K562 (cell line): ENCODE measurements around the gene EEF1A1. TPM values are rescaled to one million over a fixed set of nuclear protein-coding genes. Genes with fewer than 3 reads are reported as not detected.
"Not testable (repeated sequence)": the region's sequence is repeated elsewhere in the genome, so short reads cannot be mapped to it uniquely, and the experiment has no call there.

Experiments used
- ATAC-seq: fragments of 200-7000 bp; cut with Tn5 transposase; 3 replicates; pipeline ENCODE4 v1.9.1; 2020; ENCODE audit warnings: moderate library complexity
- BruUV-seq: library from RNA; stranded (reverse); fragments of 400-500 nt; replicated peaks from 2 replicates; lab custom pipeline; 2021; lab: Mats Ljungman, UMichigan
- CTCF ChIA-PET: fragments of 300-600 bp; formaldehyde crosslinking; extraction: SDS; loops from one replicate; lab custom pipeline; 2021; ENCODE audit warnings: low intra/inter-chr PET ratio; lab: Yijun Ruan, JAX
- POLR2A ChIA-PET: fragments of 300-600, 350-650 bp; sonication (Branson Sonifier 250); formaldehyde crosslinking; extraction: SDS; loops from one replicate; lab custom pipeline; 2021; ENCODE audit warnings: antibody characterized with exemption, inconsistent platforms; lab: Yijun Ruan, JAX
- DNase-seq, 4 experiments: peaks; one replicate each; pipeline versions ENCODE4 v3.0.0 to v3.0.0-alpha.2; 2011 to 2018; ENCODE audit warnings: low spot score in 3 of 4, mixed read lengths in 3 of 4; ENCODE audit errors: extremely low read depth in 1 of 4
- FAIRE-seq: peaks from 2 replicates; lab custom pipeline; 2011; peaks lifted over from hg19 to GRCh38; lab: Jason Lieb, UNC
- H2AFZ ChIP-seq: 2 replicates; pipeline ENCODE4 v1.6.0; 2011; ENCODE audit warnings: low read depth, low read length, control low read depth, inconsistent platforms
- H3K27ac ChIP-seq: fragments of 200-600 bp; 3 replicates; pipeline ENCODE4 v1.8.0; 2011; ENCODE audit warnings: low read depth, mild to moderate bottlenecking, control low read depth, inconsistent platforms, low read length, moderate library complexity, mixed read lengths; ENCODE audit errors: extremely low read depth
- H3K27me3 ChIP-seq, 2 experiments: fragments of 300-600 bp in 1 of 2; 2 replicates in 1 of 2; 3 replicates in 1 of 2; pipeline versions ENCODE4 v1.6.0 to v1.8.0; 2011; ENCODE audit warnings: inconsistent platforms in 2 of 2, low read length in 2 of 2, mild to moderate bottlenecking in 1 of 2, mixed read lengths in 1 of 2, moderate library complexity in 1 of 2; ENCODE audit not compliant: control insufficient read depth in 2 of 2, insufficient read depth in 2 of 2
- H3K36me3 ChIP-seq: fragments of 300-600 bp; 3 replicates; pipeline ENCODE4 v1.8.0; 2011; ENCODE audit warnings: mild to moderate bottlenecking, low read length, inconsistent platforms; ENCODE audit not compliant: control insufficient read depth, insufficient read depth
- H3K4me1 ChIP-seq, 2 experiments: fragments of 200-600 bp in 1 of 2; replicated peaks in 1 of 2; 2 replicates in 1 of 2; 3 replicates in 1 of 2; pipeline versions ENCODE4 v1.5.1 to v1.8.0; 2011; ENCODE audit warnings: inconsistent platforms in 2 of 2, low read length in 2 of 2, mild to moderate bottlenecking in 1 of 2, mixed read lengths in 1 of 2, moderate library complexity in 1 of 2; ENCODE audit not compliant: control insufficient read depth in 2 of 2, insufficient read depth in 2 of 2
- H3K4me2 ChIP-seq: 2 replicates; pipeline ENCODE4 v1.6.1; 2011; ENCODE audit warnings: low read length, control low read depth, inconsistent platforms, mixed read lengths; ENCODE audit not compliant: insufficient read depth
- H3K4me3 ChIP-seq: fragments of 200-600 bp; sonication (generic), shearing (Covaris generic); 2 replicates; pipeline ENCODE4 v1.5.1; 2016; ENCODE audit warnings: control low read depth, inconsistent platforms
- H3K79me2 ChIP-seq: fragments of 200-600 bp; 3 replicates; pipeline ENCODE4 v1.8.0; 2011; ENCODE audit warnings: low read length, inconsistent platforms; ENCODE audit not compliant: control insufficient read depth, insufficient read depth
- H3K9ac ChIP-seq, 2 experiments: 2 replicates each; pipeline versions ENCODE4 v1.6.0 to v1.6.1; 2011; ENCODE audit warnings: low read depth in 2 of 2, low read length in 2 of 2, control low read depth in 1 of 2, inconsistent platforms in 1 of 2, mild to moderate bottlenecking in 1 of 2, mixed read lengths in 1 of 2; ENCODE audit not compliant: insufficient read depth in 1 of 2
- H3K9me1 ChIP-seq: one replicate; pipeline ENCODE4 v1.6.0; 2011; ENCODE audit warnings: inconsistent platforms, mild to moderate bottlenecking, low read length, moderate library complexity; ENCODE audit not compliant: control insufficient read depth, insufficient read depth
- H3K9me3 ChIP-seq: replicated peaks from 2 replicates; pipeline ENCODE4 v1.5.1; 2011; ENCODE audit warnings: low read depth, low read length, inconsistent platforms; ENCODE audit not compliant: control insufficient read depth, insufficient read depth
- H4K20me1 ChIP-seq: replicated peaks from 2 replicates; pipeline ENCODE4 v1.6.1; 2011; ENCODE audit warnings: low read length, inconsistent platforms, mixed read lengths; ENCODE audit not compliant: control insufficient read depth, insufficient read depth
- HINFP ChIP-seq: fragments of 450-650 bp; conservative IDR thresholded peaks from 2 replicates; pipeline ENCODE4 v1.6.1; 2016; ENCODE audit warnings: missing genetic modification characterization, low read depth, mild to moderate bottlenecking, control low read depth, missing compliant biosample characterization
- ZBTB33 ChIP-seq: sonication (generic); formaldehyde crosslinking; IDR thresholded peaks from 2 replicates; pipeline ENCODE4 v1.8.1; 2023; ENCODE audit warnings: mild to moderate bottlenecking, missing genetic modification reagents
- WGBS: fragments of 100-300 bp; shearing (Covaris generic); methylation state at CpG from one replicate; pipeline ENCODE4 v1.1.6; 2016; ENCODE audit warnings: low coverage, mixed read lengths; ENCODE audit not compliant: insufficient coverage; ENCODE audit errors: missing lambda C conversion rate; 5-methylcytosine and 5-hydroxymethylcytosine counted together
- in situ Hi-C: fragments of 300-500 bp; cut with MboI; formaldehyde crosslinking; loops from 4 replicates; pipeline ENCODE4 v1.15.0; 2018; ENCODE audit warnings: inconsistent platforms, mixed read lengths
- intact Hi-C: fragments of 100-400 bp; cut with micrococcal nuclease; formaldehyde crosslinking; loops from 2 replicates; pipeline ENCODE4 v1.14.2; 2022
- polyA plus RNA-seq, 8 experiments: library from polyadenylated mRNA; depleted of rRNA in 4 of 8; stranded (reverse) in 5 of 8; unstranded in 3 of 8; fragments of >200 nt; fragmentation: Nextera tagmentation in 2 of 8; fragmentation: Illumina TruSeq in 1 of 8; extraction: Ambion mirVana in 2 of 8; extraction: Trizol in 1 of 8; gene quantifications; 2 replicates each; pipeline versions ENCODE4 v1.2.1 to v1.2.3, GENCODE V29; 2011 to 2014; ENCODE audit warnings: inconsistent platforms in 1 of 8, missing spikeins in 1 of 8
- total RNA-seq, 7 experiments: library from RNA; depleted of rRNA in 6 of 7; stranded (reverse); fragments of >200 nt in 6 of 7; fragmentation: Illumina TruSeq in 2 of 7; extraction: Trizol in 2 of 7; gene quantifications; 2 replicates each; pipeline versions ENCODE4 v1.2.1 to v1.2.3, GENCODE V29; 2011 to 2021; ENCODE audit warnings: low replicate concordance in 1 of 7

EEF1A1 gene
- total and polyA plus RNA-seq, 9 of the 15 experiments (the other 6 are each of a cell fraction or from before 2014, with no cell fraction given): 6,453 to 17,323 (median 11,082) TPM

- no peak for TF ChIP-seq HINFP (tag)
Observed at GRCh38 chr6:73560182-73560732, 39.4 kb upstream of the EEF1A1 start (continued).

- H3K27ac ChIP-seq, BruUV-seq, FAIRE-seq, H3K4me2 ChIP-seq, H3K4me3 ChIP-seq, H3K9me3 ChIP-seq, H2AFZ ChIP-seq, H3K79me2 ChIP-seq, CTCF ChIA-PET, H3K27me3 ChIP-seq, intact Hi-C loops, in situ Hi-C loops, H4K20me1 ChIP-seq, H3K36me3 ChIP-seq, DNase-seq, H3K9me1 ChIP-seq, H3K4me1 ChIP-seq, ATAC-seq, H3K9ac ChIP-seq: not testable (repeated sequence)
- TF ChIP-seq ZBTB33 (CRISPR knock-in tag): peak; percentile 96
- POLR2A ChIA-PET: interaction anchor here (0.6 to 1.7 kb wide), 5 partner anchors 11 to 45 kb away, joined by 3 to 4 read pairs (median 4); partner anchors contain the start of gene EEF1A1
- WGBS: 50% methylated on average over 3 of the region's 12 CpGs
Observed at GRCh38 chr6:73559399-73559794, 38.6 kb upstream of the EEF1A1 start.
